ENCODE measurements around the gene CYB5A. TPM values are rescaled to one million over a fixed set of nuclear protein-coding genes. Genes with fewer than 3 reads are reported as not detected.

The CYB5A gene
- total RNA-seq, 2 experiments from 2014 or later, result 63.0 to 70.5 TPM

- ChIA-PET POLR2A (no interaction called here), CTCF (interaction anchor here (0.9 kb wide), 1 partner anchor 195 kb away, joined by 3 read pairs; no protein-coding TSS in a partner anchor)
These were observed 40.3 kb downstream of the CYB5A start for GRCh38 chr18:74251297-74252038.

- ChIA-PET POLR2A (no interaction called here), CTCF (no interaction called here)
These were observed 41.6 kb downstream of the CYB5A start for GRCh38 chr18:74250131-74250530.

GRCh38 chr18:74249181-74249968, 42.4 kb downstream of the CYB5A start:
- ChIA-PET POLR2A (no interaction called here), CTCF (no interaction called here)

GRCh38 chr18:74248595-74248994, 43.2 kb downstream of the CYB5A start:
- CTCF ChIA-PET, result no interaction called here
- POLR2A ChIA-PET, result no interaction called here

GRCh38 chr18:74248189-74248588, 43.6 kb downstream of the CYB5A start:
- ChIA-PET POLR2A (no interaction called here), CTCF (no interaction called here)

- ChIA-PET POLR2A (no interaction called here), CTCF (no interaction called here)
These were observed 47.2 kb downstream of the CYB5A start for GRCh38 chr18:74244554-74244953.

- CTCF ChIA-PET, result no interaction called here
These were observed 48.6 kb downstream of the CYB5A start for GRCh38 chr18:74243127-74243526.

GRCh38 chr18:74242438-74243096, 49.2 kb downstream of the CYB5A start:
- ChIA-PET CTCF (no interaction called here), POLR2A (no interaction called here)

More at GRCh38 chr18:74243127-74243526, 48.6 kb downstream of the CYB5A start:
- POLR2A ChIA-PET, result no interaction called here

GRCh38 chr18:74241970-74242369, 49.8 kb downstream of the CYB5A start:
- POLR2A ChIA-PET, result no interaction called here

GRCh38 chr18:74241426-74241825, 50.3 kb downstream of the CYB5A start:
- POLR2A ChIA-PET, result no interaction called here
- CTCF ChIA-PET, result interaction anchor here (0.7 kb wide), 1 partner anchor 311 kb away, joined by 3 read pairs; no protein-coding TSS in a partner anchor

More at GRCh38 chr18:74241970-74242369, 49.8 kb downstream of the CYB5A start:
- CTCF ChIA-PET, result no interaction called here

GRCh38 chr18:74239567-74239966, 52.2 kb downstream of the CYB5A start:
- CTCF ChIA-PET, result no interaction called here
- POLR2A ChIA-PET, result no interaction called here

GRCh38 chr18:74234326-74235171, 57.2 kb downstream of the CYB5A start:
- ChIA-PET POLR2A (no interaction called here), CTCF (interaction anchor here (0.6 kb wide), 1 partner anchor 244 kb away, joined by 4 read pairs; no protein-coding TSS in a partner anchor)

GRCh38 chr18:74233933-74234325, 57.8 kb downstream of the CYB5A start:
- ChIA-PET CTCF (no interaction called here), POLR2A (no interaction called here)

GRCh38 chr18:74230922-74231714, 60.6 kb downstream of the CYB5A start:
- CTCF ChIA-PET, result no interaction called here
- POLR2A ChIA-PET, result no interaction called here

GRCh38 chr18:74229891-74230290, 61.9 kb downstream of the CYB5A start:
- POLR2A ChIA-PET, result no interaction called here
- CTCF ChIA-PET, result no interaction called here

GRCh38 chr18:74229005-74229404, 62.8 kb downstream of the CYB5A start:
- CTCF ChIA-PET, result no interaction called here
- POLR2A ChIA-PET, result no interaction called here

GRCh38 chr18:74228312-74228711, 63.5 kb downstream of the CYB5A start:
- ChIA-PET CTCF (no interaction called here), POLR2A (no interaction called here)

- CTCF ChIA-PET, result no interaction called here
- POLR2A ChIA-PET, result no interaction called here
These were observed 65.1 kb downstream of the CYB5A start for GRCh38 chr18:74226666-74227065.

- ChIA-PET CTCF (no interaction called here), POLR2A (interaction anchor here (0.5 kb wide), 1 partner anchor 31 kb away, joined by 3 read pairs; no protein-coding TSS in a partner anchor)
These were observed 65.6 kb downstream of the CYB5A start for GRCh38 chr18:74226156-74226555.

Measured in activated CD8-positive, alpha-beta memory T cell treated with anti-CD3 and anti-CD28 coated beads for 36 hours (primary cell).